ENCODE results near the gene MFGE8.

MFGE8 gene

DNA sequence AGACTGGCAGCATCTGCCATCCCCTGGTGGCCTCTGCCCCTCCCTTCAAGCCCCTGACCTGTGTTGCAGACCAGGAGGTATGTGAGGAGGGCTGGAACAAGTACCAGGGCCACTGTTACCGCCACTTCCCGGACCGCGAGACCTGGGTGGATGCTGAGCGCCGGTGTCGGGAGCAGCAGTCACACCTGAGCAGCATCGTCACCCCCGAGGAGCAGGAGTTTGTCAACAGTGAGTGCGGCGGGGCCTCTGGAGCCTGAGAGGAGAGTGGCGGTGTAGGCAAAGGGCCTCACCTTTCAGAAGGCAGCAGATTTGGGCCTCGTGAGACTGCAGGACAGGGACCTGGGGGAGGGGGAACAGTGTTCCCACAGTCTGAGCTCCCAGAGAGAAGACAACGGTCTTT is 41.9 kb downstream of the MFGE8 start:
- no peak for DNase-seq

DNA sequence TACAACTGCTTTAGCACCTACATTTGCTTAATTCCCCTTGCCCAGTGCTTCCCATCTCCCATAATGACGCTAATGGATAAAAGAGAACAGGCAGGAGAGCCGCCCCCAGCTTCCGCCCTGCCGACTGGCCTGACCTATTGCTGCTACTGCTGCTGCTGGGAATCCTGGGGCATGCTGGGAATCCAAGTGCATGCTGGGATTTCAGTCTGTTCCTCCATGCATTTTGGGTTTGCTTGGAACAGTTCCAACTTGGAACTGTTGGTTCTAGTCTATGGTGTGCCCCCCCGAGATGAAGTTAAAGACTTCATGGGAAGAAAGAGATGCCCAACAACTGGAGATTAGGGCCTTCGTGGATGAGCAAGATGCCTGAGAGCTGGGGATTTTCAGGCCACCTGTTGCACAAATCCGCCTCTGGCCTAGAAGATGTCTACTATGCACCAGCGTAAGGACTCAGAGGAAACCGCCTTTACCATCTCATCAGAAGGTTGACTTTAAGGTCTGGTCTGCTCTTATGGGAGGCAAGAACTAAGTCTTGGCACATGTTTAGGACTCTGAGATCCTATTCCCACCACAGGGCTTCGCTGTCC is 46.8 kb downstream of the MFGE8 start:
- DNase-seq: no peak

DNA sequence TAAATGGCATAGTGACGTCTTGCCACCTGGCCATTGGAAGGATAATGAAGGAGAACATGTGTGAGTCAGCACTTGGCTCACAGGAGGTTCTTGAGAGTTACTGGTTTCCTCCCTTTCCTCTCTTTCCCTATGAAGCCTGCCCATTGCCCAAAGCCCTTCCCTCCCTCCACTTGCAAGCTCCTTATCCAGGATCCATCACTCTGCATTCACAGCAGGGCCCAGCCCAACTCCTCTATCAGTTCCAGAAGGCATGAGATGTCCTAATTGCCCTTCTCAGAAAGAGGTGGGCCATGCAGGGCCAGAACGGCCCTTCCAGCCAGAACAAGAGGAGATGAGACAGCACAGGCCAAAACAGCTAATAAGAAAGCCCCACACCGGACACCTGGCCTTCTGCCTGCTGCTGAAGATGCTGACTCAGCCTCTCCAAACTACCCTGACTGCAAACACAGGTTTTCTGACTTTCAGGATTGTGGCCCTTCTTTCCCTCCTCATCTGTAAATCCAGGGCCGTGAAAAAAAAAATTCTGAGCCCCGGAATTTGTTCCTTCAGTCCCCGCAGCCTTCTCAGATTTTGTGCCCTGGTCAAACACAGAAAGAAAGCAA is 47.6 kb downstream of the MFGE8 start:
- no peak for DNase-seq

DNA sequence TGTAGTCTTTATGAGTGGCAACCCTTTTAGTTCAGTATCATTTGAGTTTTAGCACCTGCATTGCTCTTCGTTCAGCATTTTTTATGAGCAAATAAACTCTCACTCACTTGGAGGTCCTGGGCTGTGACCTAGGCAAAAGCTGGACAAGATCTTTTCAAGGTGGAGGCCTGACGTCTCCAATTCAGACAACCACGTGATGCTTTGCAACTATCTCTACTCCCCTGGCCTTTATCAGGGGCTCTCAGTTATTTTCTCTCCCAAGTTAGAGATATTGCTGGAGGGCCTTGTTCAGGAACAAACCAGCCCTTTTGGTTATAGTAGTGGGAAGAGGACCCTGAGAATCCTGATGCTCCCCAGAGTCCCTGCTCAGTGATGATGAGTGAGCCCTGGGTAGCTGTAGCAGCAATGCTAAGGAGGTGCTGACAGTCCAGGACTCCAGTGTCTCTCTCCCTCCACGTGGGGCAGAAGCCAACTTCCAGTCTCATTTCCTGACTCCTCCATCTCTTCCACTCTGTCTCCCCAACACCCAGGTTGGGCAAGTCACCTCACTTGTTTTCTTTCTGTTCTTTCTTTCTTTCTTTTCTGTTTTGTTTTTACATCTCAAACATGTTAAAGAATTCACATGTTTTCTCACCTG is 48.2 kb downstream of the MFGE8 start:
- no peak for DNase-seq

DNA sequence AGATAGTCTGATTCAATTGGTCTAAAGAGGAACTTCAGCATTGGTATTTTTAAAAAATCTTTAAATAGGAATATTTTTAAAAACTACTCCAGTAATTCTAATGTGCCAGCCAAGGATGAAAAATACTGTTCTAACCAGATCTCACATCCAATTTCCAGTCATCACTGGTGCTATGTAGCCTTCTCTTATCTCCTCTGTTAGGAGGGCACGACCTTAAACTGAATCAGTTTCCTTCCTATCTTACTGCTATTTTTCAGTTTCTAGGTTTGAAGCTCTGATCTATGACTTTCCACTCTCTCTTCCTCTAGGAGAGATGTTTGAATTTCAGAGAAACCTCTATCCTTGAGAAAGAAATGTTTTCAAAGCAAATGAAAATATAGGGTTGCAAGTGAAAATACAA is 49.8 kb downstream of the MFGE8 start:
- no peak for DNase-seq

DNA sequence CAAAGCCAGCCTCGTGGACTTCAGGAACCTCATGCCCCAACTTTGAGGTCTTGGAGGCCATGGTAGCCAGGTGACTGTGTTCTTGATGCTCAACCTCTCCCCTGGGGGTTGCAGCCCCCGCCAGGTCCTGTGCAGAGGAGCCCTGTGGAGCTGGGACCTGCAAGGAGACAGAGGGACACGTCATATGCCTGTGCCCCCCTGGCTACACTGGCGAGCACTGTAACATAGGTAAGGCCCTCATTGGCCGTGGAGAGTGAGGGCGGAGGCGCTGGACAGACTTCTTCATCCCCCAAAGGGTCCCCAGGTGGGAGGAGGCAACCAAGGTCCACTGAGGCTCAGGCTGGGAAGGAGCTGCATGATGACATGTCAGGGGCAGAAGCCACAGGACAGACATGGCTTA is 53.0 kb downstream of the MFGE8 start:
- no peak for DNase-seq

DNA sequence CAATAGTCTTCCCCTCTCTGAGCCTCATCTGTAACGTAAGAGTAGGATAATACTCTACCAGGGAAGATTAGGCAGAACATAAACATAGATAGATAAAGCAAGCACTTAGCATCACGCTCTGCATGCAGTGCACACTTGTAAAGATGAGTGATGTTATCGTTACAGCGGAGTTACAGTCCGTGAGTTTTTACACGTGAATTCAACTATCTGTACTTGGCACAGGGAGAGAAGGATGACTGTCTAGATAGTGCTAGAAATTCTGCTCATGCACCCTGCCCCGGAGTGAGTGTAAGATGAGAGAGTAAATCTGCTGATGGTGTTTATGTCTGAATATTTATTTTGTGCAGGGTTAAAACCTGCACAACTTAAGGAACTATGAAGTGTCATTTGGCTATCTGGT is 53.6 kb downstream of the MFGE8 start:
- no peak for DNase-seq

DNA sequence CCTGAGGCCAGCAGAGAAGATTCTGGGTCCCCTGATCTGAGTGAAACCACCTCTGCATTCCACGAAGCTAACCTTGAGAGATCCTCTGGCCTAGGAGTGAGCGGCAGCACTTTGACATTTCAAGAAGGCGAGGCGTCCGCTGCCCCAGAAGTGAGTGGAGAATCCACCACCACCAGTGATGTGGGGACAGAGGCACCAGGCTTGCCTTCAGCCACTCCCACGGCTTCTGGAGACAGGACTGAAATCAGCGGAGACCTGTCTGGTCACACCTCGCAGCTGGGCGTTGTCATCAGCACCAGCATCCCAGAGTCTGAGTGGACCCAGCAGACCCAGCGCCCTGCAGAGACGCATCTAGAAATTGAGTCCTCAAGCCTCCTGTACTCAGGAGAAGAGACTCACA is 54.2 kb downstream of the MFGE8 start:
- no peak for DNase-seq

DNA sequence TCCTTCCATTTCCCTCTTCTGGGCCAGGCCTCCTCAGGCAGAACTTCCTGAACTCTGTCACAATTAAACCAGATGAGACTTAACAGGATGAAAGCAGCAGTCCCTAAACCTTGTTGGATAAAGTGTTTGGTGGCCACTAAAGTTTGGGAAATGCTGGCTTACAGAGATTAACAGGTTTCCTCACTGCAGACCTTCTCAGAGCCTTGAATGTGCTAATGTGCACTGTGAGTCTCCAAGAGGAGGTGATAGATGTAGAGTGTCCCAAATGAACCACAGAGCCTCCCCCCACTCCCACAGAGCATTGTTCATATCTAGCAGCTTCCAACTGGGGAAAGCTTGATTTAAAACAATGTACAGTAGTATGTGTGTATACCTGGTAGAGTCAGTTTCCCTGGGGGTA is 60.7 kb downstream of the MFGE8 start:
- no peak for DNase-seq

DNA sequence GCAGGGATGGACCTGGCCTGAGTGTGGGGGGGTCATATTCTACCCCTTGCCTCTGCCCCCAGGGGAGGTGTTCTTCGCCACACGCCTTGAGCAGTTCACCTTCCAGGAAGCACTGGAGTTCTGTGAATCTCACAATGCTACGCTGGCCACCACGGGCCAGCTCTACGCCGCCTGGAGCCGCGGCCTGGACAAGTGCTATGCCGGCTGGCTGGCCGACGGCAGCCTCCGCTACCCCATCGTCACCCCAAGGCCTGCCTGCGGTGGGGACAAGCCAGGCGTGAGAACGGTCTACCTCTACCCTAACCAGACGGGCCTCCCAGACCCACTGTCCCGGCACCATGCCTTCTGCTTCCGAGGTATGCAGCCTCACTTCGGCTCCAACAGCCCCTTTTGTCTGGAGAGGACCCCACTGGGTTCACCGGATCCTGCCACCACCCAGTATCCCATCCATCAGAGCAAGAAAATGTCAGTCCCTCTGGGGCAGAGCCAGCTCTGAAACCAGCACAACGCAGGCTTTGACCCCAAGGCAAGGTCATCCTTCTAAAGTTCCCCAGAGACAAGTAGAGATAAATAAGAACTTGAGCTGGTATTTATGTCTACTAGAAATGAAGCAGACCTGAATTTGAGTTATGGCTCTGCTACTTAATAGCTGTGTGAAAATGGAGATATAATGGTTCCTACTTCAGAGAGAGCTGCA is 63.7 kb downstream of the MFGE8 start:
- DNase-seq: no peak
